HG02763 (cell line): ENCODE measurements around the gene DDX51.

ENCODE experiments used
- ATAC-seq: cut with Tn5 transposase; IDR thresholded peaks from one replicate; pipeline ENCODE4 v1.9.1; 2021; ENCODE audit warnings: mild to moderate bottlenecking, moderate library complexity; ENCODE audit not compliant: unreplicated experiment

DDX51 gene

GRCh38 chr12:132089407-132089910, 54.7 kb downstream of the DDX51 start:
- no peak for ATAC-seq
